ENCODE data around the gene SLC45A2.

- TF ChIP-seq PATZ1 (CRISPR knock-in tag; IDR thresholded peaks at IDR 0.05; ENCODE audit: borderline replicate concordance), result no peak
- no peak for TF ChIP-seq ARNTL (CRISPR knock-in tag; IDR thresholded peaks at IDR 0.05; ENCODE audit: borderline replicate concordance, low read depth)
- TF ChIP-seq SNAI2 (CRISPR knock-in tag; IDR thresholded peaks at IDR 0.05), result no peak
- no peak for TF ChIP-seq RARB (CRISPR knock-in tag; IDR thresholded peaks at IDR 0.05)
- no peak for TF ChIP-seq ZNF565 (CRISPR knock-in tag; conservative IDR thresholded peaks at IDR 0.05; ENCODE audit: low read depth)
- no peak for TF ChIP-seq CREB5 (CRISPR knock-in tag; IDR thresholded peaks at IDR 0.05; ENCODE audit: low read depth)
- TF ChIP-seq TSHZ2 (CRISPR knock-in tag; IDR thresholded peaks at IDR 0.05), result no peak
- no peak for TF ChIP-seq ZFP3 (CRISPR knock-in tag; IDR thresholded peaks at IDR 0.05)
- TF ChIP-seq BACH2 (CRISPR knock-in tag; IDR thresholded peaks at IDR 0.05; ENCODE audit: borderline replicate concordance), result no peak
- no peak for TF ChIP-seq CSDC2 (CRISPR knock-in tag; IDR thresholded peaks at IDR 0.05)
- no peak for TF ChIP-seq ISL1 (CRISPR knock-in tag; IDR thresholded peaks at IDR 0.05)
- TF ChIP-seq ZC3H10 (CRISPR knock-in tag; IDR thresholded peaks at IDR 0.05), result no peak
- no peak for TF ChIP-seq ZFP30 (CRISPR knock-in tag; IDR thresholded peaks at IDR 0.05)
Observed at GRCh38 chr5:33978306-33978705, 6.2 kb downstream of the SLC45A2 start.

All from SK-N-SH treated with all-trans-retinoic acid at 6 μM for 48 hours (cell line).